ENCODE results near the gene NFAM1. TPM values are rescaled to one million over a fixed set of nuclear protein-coding genes. Genes with fewer than 3 reads are reported as not detected.

NFAM1 gene
- total RNA-seq, 1 donor from 2014 or later, result not detected

DNA sequence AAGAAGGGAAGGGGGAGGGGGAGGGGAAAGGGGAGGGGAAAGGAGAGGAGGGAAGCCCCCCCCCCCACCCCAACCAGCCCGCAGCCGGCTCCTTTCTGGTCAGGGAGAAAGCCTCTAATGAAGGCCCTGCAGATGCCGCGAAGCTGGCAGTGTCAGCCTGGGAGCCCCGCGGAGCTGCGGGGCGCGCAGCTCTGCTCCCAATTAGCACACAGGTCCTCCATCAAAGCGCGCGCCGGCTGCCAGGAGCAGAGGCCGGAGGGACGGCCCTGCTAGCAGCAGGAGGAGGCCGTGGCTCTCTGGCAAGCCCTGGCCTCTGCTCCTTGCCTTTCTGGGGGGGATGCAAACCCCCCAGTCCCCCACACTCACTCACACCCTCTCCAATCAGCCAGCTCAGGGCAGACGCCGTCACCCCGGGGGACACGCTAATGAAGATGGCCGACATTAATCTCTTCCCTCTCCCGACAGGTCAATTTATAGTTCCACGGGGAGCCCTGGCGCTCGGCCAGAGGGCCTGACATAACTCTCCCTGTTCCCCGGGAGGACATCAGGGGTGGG lies 91.3 kb downstream of the NFAM1 start:
- no peak for DNase-seq (ENCODE audit: extremely low read depth, low read depth, low spot score)

DNA sequence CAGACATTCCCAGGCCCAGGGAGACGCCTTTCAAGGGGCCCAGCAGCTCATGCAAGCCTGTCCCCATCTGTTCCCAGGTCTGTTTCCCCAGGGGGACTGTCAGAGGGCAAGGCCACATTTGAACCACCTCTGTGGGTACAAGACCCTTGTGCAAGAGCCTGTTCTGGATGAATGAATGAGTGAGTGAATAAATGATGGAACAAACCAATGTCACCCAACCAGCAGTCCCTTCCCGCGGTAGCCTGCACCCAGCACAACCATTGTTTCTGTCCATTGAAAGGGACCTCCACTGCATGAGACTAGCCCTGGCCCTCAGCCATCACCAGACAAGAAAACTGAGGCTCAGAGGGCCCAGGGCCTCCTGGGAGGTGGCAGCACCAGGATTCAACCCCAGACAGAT lies 92.1 kb downstream of the NFAM1 start:
- DNase-seq (ENCODE audit: extremely low read depth, low read depth, low spot score), result no peak

DNA sequence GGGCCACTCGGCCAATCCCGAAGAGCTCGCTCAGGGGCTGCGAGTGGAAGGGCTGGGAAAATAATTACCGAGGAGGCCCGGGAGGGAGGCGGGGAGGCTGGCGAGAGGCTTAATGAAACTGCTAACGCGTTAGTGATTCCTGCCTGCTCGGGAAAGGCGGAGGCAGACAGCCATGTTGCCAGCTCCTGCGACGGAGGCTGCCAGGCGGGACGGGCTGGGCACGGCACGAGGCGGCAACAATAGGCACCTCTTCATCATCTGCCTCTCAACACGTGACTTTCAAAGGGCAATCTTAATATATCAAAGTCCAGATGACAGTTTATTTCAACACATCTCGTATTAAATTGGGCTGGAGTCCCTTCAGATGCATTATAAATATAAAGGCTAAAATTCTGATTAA lies 93.7 kb downstream of the NFAM1 start:
- no peak for DNase-seq (ENCODE audit: extremely low read depth, low read depth, low spot score)

- no peak for DNase-seq (ENCODE audit: extremely low read depth, low read depth, low spot score)
Observed at GRCh38 chr22:42337356-42337755, 94.8 kb downstream of the NFAM1 start.

- no peak for DNase-seq (ENCODE audit: extremely low read depth, low read depth, low spot score)
Observed at GRCh38 chr22:42336527-42337227, 95.5 kb downstream of the NFAM1 start.

GRCh38 chr22:42335839-42336378 lies 96.3 kb downstream of the NFAM1 start:
- no peak for DNase-seq (ENCODE audit: extremely low read depth, low read depth, low spot score)

GRCh38 chr22:42334875-42335512 lies 97.2 kb downstream of the NFAM1 start:
- no peak for DNase-seq (ENCODE audit: extremely low read depth, low read depth, low spot score)

DNA sequence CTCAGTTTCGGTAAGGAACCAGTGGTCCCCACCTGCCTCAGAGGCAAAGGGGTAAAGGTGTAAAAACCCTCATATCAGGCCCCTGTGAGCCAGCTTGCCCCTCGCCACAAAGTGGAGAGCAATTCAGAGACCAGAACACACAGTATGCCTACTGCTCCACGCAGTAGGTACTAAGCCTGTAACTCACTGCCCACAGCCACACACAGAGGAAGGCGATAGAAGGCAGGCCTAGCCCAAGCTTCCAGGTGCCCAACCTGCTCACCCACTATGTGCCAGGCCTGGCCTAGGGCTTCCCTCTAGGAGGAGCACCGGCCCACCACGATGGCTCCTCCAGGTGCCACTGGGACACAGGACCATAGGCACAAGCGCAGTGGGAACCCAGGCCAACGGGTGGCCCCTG lies 98.7 kb downstream of the NFAM1 start:
- no peak for DNase-seq (ENCODE audit: extremely low read depth, low read depth, low spot score)

GRCh38 chr22:42332089-42332488 lies 100.1 kb downstream of the NFAM1 start:
- no peak for DNase-seq (ENCODE audit: extremely low read depth, low read depth, low spot score)

DNA sequence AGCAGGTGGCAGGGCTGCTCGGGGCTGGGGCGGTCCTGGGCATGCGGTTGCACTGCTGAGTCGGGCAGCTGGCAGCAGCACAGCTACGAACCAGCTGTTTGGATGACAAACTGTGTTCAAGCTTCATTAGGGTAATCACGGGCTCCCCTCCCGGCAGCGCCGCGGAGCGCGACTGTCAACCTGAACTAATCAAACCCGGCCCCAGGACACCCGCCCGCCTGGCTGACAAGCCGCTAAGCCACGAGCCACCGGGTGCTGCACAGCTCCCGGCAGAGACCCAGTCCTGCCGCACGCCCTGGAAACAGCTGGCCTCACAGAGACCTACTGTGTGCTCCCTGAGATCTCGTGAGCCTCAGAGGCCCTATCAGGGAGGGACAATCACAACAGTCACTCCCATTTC lies 101.2 kb downstream of the NFAM1 start:
- DNase-seq (ENCODE audit: extremely low read depth, low read depth, low spot score), result no peak

Other genes starting within 250 kb of the NFAM1 start
- 20.1 and 24.3 TPM in 2 replicates for gene TCF20, start 161.8 kb downstream of the NFAM1 start, total RNA-seq
- 20.6 and 28.5 TPM in 2 replicates for gene RRP7A, start 87.4 kb upstream of the NFAM1 start, total RNA-seq
- 1.4 and 3.4 TPM in 2 replicates for gene SERHL2, start 121.6 kb upstream of the NFAM1 start, total RNA-seq
- gene POLDIP3, start 182.5 kb upstream of the NFAM1 start, total RNA-seq, result 25.4 and 31.9 TPM in 2 replicates
- 1.2 TPM in 1 of 2 replicates, not detected in the other for gene ATP5MGL, start 208.2 kb upstream of the NFAM1 start, total RNA-seq
- 170 and 274 TPM in 2 replicates for gene CYB5R3, start 217.0 kb upstream of the NFAM1 start, total RNA-seq